IMR-90 (cell line): Measurements from ENCODE around the gene AATF. TPM values are rescaled to one million over a fixed set of nuclear protein-coding genes. Genes with fewer than 3 reads are reported as not detected.

Source experiments
- ATAC-seq: fragments of 200-7000 bp; cut with Tn5 transposase; 2 replicates; pipeline ENCODE4 v1.9.1; 2020; ENCODE audit warnings: low read depth, mild to moderate bottlenecking, moderate library complexity
- BruUV-seq: library from RNA; stranded (reverse); fragments of 400-500 nt; replicated peaks from 2 replicates; lab custom pipeline; 2021; lab: Mats Ljungman, UMichigan
- CTCF ChIA-PET: fragments of 300-600 bp; formaldehyde crosslinking; extraction: SDS; loops from one replicate; lab custom pipeline; 2021; ENCODE audit warnings: antibody characterized with exemption; lab: Yijun Ruan, JAX
- POLR2A ChIA-PET: fragments of 300-600 bp; sonication (Branson Sonifier 250); formaldehyde crosslinking; loops from one replicate; lab custom pipeline; 2022; ENCODE audit warnings: antibody characterized with exemption; ENCODE audit not compliant: unreplicated experiment; lab: Charles Lee
- DNase-seq: peaks from one replicate; pipeline ENCODE4 v3.0.0; 2013
- H2AFZ ChIP-seq: replicated peaks from 2 replicates; pipeline ENCODE3; 2013; ENCODE audit warnings: low read length, mild to moderate bottlenecking; ENCODE audit not compliant: poor library complexity
- H2AK5ac ChIP-seq: 2 replicates; pipeline ENCODE4 v1.6.1; 2013; ENCODE audit warnings: low read depth, low read length, inconsistent platforms
- H2AK9ac ChIP-seq: replicated peaks from 2 replicates; pipeline ENCODE3; 2013; ENCODE audit warnings: mild to moderate bottlenecking, low read depth, low read length, moderate library complexity; ENCODE audit not compliant: poor library complexity
- H2BK120ac ChIP-seq: 2 replicates; pipeline ENCODE4 v1.6.1; 2013; ENCODE audit warnings: low read depth, low read length, inconsistent platforms
- H2BK15ac ChIP-seq: 3 replicates; pipeline ENCODE4 v1.6.1; 2013; ENCODE audit warnings: low read depth, low read length, inconsistent platforms
- H2BK20ac ChIP-seq: 2 replicates; pipeline ENCODE4 v1.6.1; 2013; ENCODE audit warnings: low read depth, mild to moderate bottlenecking, inconsistent platforms, low read length, moderate library complexity
- H2BK5ac ChIP-seq: 2 replicates; pipeline ENCODE4 v1.6.1; 2013; ENCODE audit warnings: mild to moderate bottlenecking, low read depth, low read length, inconsistent platforms; ENCODE audit not compliant: poor library complexity, severe bottlenecking
- H3K14ac ChIP-seq: replicated peaks from 2 replicates; pipeline ENCODE4 v1.6.1; 2013; ENCODE audit warnings: low read depth, low read length, inconsistent platforms
- H3K18ac ChIP-seq: 2 replicates; pipeline ENCODE4 v1.6.1; 2013; ENCODE audit warnings: low read depth, low read length, control low read depth
- H3K23ac ChIP-seq: 2 replicates; pipeline ENCODE4 v1.6.1; 2013; ENCODE audit warnings: low read depth, low read length, inconsistent platforms
- H3K27ac ChIP-seq: 2 replicates; pipeline ENCODE4 v1.5.1; 2013; ENCODE audit warnings: mild to moderate bottlenecking, control low read depth, low read length; ENCODE audit not compliant: insufficient read depth
- H3K27me3 ChIP-seq: 2 replicates; pipeline ENCODE4 v1.6.1; 2013; ENCODE audit warnings: low read length; ENCODE audit not compliant: control insufficient read depth, insufficient read depth
- H3K36me3 ChIP-seq: 2 replicates; pipeline ENCODE4 v1.6.1; 2013; ENCODE audit warnings: low read length, mixed read lengths; ENCODE audit not compliant: control insufficient read depth, insufficient read depth
- H3K4ac ChIP-seq: 2 replicates; pipeline ENCODE4 v1.6.1; 2013; ENCODE audit warnings: low read depth, low read length, inconsistent platforms
- H3K4me1 ChIP-seq: 2 replicates; pipeline ENCODE4 v1.6.1; 2013; ENCODE audit warnings: low read length, mixed read lengths; ENCODE audit not compliant: control insufficient read depth, insufficient read depth
- H3K4me2 ChIP-seq: 2 replicates; pipeline ENCODE4 v1.6.1; 2013; ENCODE audit warnings: low read depth, mild to moderate bottlenecking, control low read depth, low read length, moderate library complexity
- H3K4me3 ChIP-seq: 2 replicates; pipeline ENCODE4 v1.5.1; 2013; ENCODE audit warnings: low read depth, mild to moderate bottlenecking, control low read depth, low read length, moderate library complexity; ENCODE audit not compliant: insufficient read depth
- H3K56ac ChIP-seq: 2 replicates; pipeline ENCODE4 v1.6.1; 2013; ENCODE audit warnings: low read length, inconsistent platforms; ENCODE audit not compliant: insufficient read depth; ENCODE audit errors: extremely low read depth
- H3K79me1 ChIP-seq, 2 experiments: 2 replicates each; pipeline ENCODE4 v1.6.1; 2013; ENCODE audit warnings: low read length in 2 of 2, inconsistent platforms in 1 of 2, low read depth in 1 of 2
- H3K9ac ChIP-seq: 2 replicates; pipeline ENCODE4 v1.6.1; 2013; ENCODE audit warnings: low read depth, low read length, control low read depth
- H3K9me1 ChIP-seq: 2 replicates; pipeline ENCODE4 v1.6.1; 2013; ENCODE audit warnings: low read length, inconsistent platforms; ENCODE audit not compliant: insufficient read depth
- H3K9me3 ChIP-seq: 2 replicates; pipeline ENCODE4 v1.6.1; 2013; ENCODE audit warnings: low read length; ENCODE audit not compliant: control insufficient read depth, insufficient read depth
- H4K20me1 ChIP-seq: 2 replicates; pipeline ENCODE4 v1.6.1; 2013; ENCODE audit warnings: low read length, inconsistent platforms; ENCODE audit not compliant: insufficient read depth
- H4K5ac ChIP-seq: 2 replicates; pipeline ENCODE4 v1.6.1; 2013; ENCODE audit warnings: mild to moderate bottlenecking, low read depth, low read length, control low read depth
- H4K8ac ChIP-seq, 2 experiments: 2 replicates each; pipeline ENCODE4 v1.6.1; 2013; ENCODE audit warnings: low read depth in 2 of 2, low read length in 2 of 2, control low read depth in 1 of 2, inconsistent platforms in 1 of 2
- H4K91ac ChIP-seq: 2 replicates; pipeline ENCODE4 v1.6.1; 2013; ENCODE audit warnings: low read depth, low read length, inconsistent platforms; ENCODE audit not compliant: insufficient read depth
- BHLHE40 ChIP-seq: fragments of 150-350 bp; IDR thresholded peaks from 2 replicates; pipeline ENCODE4 v1.6.1; 2016; ENCODE audit warnings: mild to moderate bottlenecking, low read depth, low read length
- CEBPB ChIP-seq: IDR thresholded peaks from 2 replicates; pipeline ENCODE4 v1.6.1; 2012; ENCODE audit warnings: low read depth, low read length, improper control_type of control experiment
- FOS ChIP-seq: fragments of 150-350 bp; IDR thresholded peaks from 2 replicates; pipeline ENCODE4 v1.6.1; 2016; ENCODE audit warnings: low read depth, low read length
- MAFK ChIP-seq: IDR thresholded peaks from 2 replicates; pipeline ENCODE4 v1.6.1; 2012; ENCODE audit warnings: low read depth, low read length, improper control_type of control experiment
- MXI1 ChIP-seq: IDR thresholded peaks from 2 replicates; pipeline ENCODE4 v1.6.1; 2012; ENCODE audit warnings: low read depth, mild to moderate bottlenecking, low read length, moderate library complexity, borderline replicate concordance
- NFE2L2 ChIP-seq: fragments of 150-350 bp; IDR thresholded peaks from 2 replicates; pipeline ENCODE4 v1.6.1; 2016; ENCODE audit warnings: low read depth, mild to moderate bottlenecking, low read length
- RAD21 ChIP-seq: IDR thresholded peaks from 2 replicates; pipeline ENCODE4 v1.6.1; 2012; ENCODE audit warnings: low read length, improper control_type of control experiment
- RFX5 ChIP-seq: IDR thresholded peaks from 2 replicates; pipeline ENCODE4 v1.8.0; 2012; ENCODE audit warnings: low read depth, mild to moderate bottlenecking, low read length, moderate library complexity
- WGBS, 2 experiments: methylation state at CpG; one replicate each; pipeline versions ENCODE4 v1.1.5 to v1.1.7; 2013; ENCODE audit warnings: missing lambda C conversion rate in 2 of 2; ENCODE audit not compliant: insufficient read length in 1 of 2; ENCODE audit errors: extremely low coverage in 2 of 2; 5-methylcytosine and 5-hydroxymethylcytosine counted together
- dilution Hi-C: fragments of 300-500 bp; cut with HindIII; formaldehyde crosslinking; loops from one replicate; pipeline ENCODE4 v1.14.3; 2018; ENCODE audit warnings: low sequenced_read_pairs; ENCODE audit not compliant: unreplicated experiment
- in situ Hi-C: fragments of 300-500 bp; cut with MboI; formaldehyde crosslinking; loops from 3 replicates; pipeline ENCODE4 v1.14.3; 2019; ENCODE audit warnings: low sequenced_read_pairs, inconsistent platforms, mixed read lengths
- intact Hi-C: fragments of 100-400 bp; cut with micrococcal nuclease; formaldehyde crosslinking; loops from 2 replicates; pipeline ENCODE4 v1.10.0; 2022
- polyA plus RNA-seq, 3 experiments: library from polyadenylated mRNA; depleted of rRNA; stranded (reverse); fragments of >200 nt; gene quantifications; 2 replicates each; pipeline ENCODE4 v1.2.3, GENCODE V29; 2012; ENCODE audit warnings: low replicate concordance in 1 of 3
- total RNA-seq: library from RNA; depleted of rRNA; stranded (reverse); fragments of >200 nt; gene quantifications from 2 replicates; pipeline ENCODE4 v1.2.3, GENCODE V29; 2012
- TF ChIP-seq, protein P1 (sequence below): conservative IDR thresholded peaks from 2 replicates; pipeline ENCODE4 v1.5.1; 2012; ENCODE audit warnings: mild to moderate bottlenecking, low read depth, low read length, improper control_type of control experiment

Gene AATF
- total and polyA plus RNA-seq, 2 of the 4 experiments (the other 2 are of a cell fraction): 21.0 to 34.8 TPM

DNA sequence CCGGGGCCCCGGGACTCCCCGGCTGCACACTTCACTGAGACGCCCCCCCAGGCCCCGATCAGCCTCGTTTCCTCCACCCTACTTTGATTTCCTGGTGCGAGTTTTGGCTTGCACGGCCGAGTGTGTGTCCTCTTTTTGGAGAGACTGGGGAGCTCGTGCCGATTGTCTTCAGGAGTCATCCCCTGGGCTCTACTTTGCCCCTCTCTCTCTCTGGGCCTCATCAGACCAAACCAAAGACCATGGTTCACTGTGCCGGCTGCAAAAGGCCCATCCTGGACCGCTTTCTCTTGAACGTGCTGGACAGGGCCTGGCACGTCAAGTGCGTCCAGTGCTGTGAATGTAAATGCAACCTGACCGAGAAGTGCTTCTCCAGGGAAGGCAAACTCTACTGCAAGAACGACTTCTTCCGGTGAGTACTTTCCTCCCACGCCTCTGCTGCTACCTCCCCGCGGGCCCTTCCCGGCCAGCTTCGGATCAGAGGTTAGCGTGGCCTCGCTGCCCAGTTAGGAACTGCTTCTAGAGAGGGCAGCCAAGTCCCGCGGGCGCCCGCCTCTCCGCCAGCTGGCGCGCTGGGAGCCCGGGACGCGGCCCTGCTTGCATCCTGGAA lies 10.7 kb upstream of the AATF start:
- H3K56ac ChIP-seq: 0 out of 2 replicates have a peak overlapping the region, but pooled peaks have one; percentile 5
- no peak overlapping the region for H4K5ac ChIP-seq
- no peak overlapping the region for H3K9ac ChIP-seq
- 0 out of 2 replicates have a peak, but pooled peaks cover 3% of the 10 kb centered on the region for H3K9me1 ChIP-seq
- BruUV-seq: no TSS peak
- CTCF ChIA-PET: no interaction called here
- no peak overlapping the region for H2BK120ac ChIP-seq
- H4K91ac ChIP-seq: no peak overlapping the region
- no peak overlapping the region for H3K27ac ChIP-seq
- POLR2A ChIA-PET: no interaction called here
- peaks cover 24% of the 10 kb centered on the region for H3K9me3 ChIP-seq
- H3K79me1 ChIP-seq: no peaks in the 10 kb centered on the region
- no peak for ATAC-seq
- no peak overlapping the region for H2BK5ac ChIP-seq
- H2BK20ac ChIP-seq: no peak overlapping the region
- 8% methylated on average over 12 of the region's 36 CpGs; no CpG with 5 or more reads in 1 of the 2 experiments for WGBS, 2 experiments
- H3K4ac ChIP-seq: no peak overlapping the region
- peaks cover 99% of the 10 kb centered on the region for H3K27me3 ChIP-seq
- H3K4me3 ChIP-seq: no peak overlapping the region
- H3K14ac ChIP-seq: no peak overlapping the region
- no peak overlapping the region for H2BK15ac ChIP-seq
- peak; percentile 25 for DNase-seq
- peak overlapping the region; percentile 56 for H2AFZ ChIP-seq
- H3K4me1 ChIP-seq: peaks cover 7% of the 10 kb centered on the region; the same call in 1 of the 2 replicates
- H3K36me3 ChIP-seq: no peaks in the 10 kb centered on the region
- peaks cover 30% of the 10 kb centered on the region for H4K20me1 ChIP-seq
- intact Hi-C loops (loop anchor here (10.0 kb wide), 1 partner anchor 83 kb away; no protein-coding TSS in a partner anchor), dilution Hi-C loops (no loop called here), in situ Hi-C loops (no loop called here)
- H3K23ac ChIP-seq: no peak overlapping the region
- no peak overlapping the region for H4K8ac ChIP-seq
- H2AK9ac ChIP-seq: no peak overlapping the region
- H3K18ac ChIP-seq: no peak overlapping the region
- H2AK5ac ChIP-seq: no peak overlapping the region
- H3K4me2 ChIP-seq: no peak overlapping the region
- TF ChIP-seq RAD21: no peak
- TF ChIP-seq BHLHE40: no peak
- no peak for TF ChIP-seq FOS
- TF ChIP-seq, protein P1, sequence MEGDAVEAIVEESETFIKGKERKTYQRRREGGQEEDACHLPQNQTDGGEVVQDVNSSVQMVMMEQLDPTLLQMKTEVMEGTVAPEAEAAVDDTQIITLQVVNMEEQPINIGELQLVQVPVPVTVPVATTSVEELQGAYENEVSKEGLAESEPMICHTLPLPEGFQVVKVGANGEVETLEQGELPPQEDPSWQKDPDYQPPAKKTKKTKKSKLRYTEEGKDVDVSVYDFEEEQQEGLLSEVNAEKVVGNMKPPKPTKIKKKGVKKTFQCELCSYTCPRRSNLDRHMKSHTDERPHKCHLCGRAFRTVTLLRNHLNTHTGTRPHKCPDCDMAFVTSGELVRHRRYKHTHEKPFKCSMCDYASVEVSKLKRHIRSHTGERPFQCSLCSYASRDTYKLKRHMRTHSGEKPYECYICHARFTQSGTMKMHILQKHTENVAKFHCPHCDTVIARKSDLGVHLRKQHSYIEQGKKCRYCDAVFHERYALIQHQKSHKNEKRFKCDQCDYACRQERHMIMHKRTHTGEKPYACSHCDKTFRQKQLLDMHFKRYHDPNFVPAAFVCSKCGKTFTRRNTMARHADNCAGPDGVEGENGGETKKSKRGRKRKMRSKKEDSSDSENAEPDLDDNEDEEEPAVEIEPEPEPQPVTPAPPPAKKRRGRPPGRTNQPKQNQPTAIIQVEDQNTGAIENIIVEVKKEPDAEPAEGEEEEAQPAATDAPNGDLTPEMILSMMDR: no peak
- TF ChIP-seq MAFK: no peak
- TF ChIP-seq RFX5: no peak
- no peak for TF ChIP-seq MXI1
- TF ChIP-seq NFE2L2: no peak
- TF ChIP-seq CEBPB: no peak
